ENCODE measurements around the gene GATA2.

Gene GATA2

DNA sequence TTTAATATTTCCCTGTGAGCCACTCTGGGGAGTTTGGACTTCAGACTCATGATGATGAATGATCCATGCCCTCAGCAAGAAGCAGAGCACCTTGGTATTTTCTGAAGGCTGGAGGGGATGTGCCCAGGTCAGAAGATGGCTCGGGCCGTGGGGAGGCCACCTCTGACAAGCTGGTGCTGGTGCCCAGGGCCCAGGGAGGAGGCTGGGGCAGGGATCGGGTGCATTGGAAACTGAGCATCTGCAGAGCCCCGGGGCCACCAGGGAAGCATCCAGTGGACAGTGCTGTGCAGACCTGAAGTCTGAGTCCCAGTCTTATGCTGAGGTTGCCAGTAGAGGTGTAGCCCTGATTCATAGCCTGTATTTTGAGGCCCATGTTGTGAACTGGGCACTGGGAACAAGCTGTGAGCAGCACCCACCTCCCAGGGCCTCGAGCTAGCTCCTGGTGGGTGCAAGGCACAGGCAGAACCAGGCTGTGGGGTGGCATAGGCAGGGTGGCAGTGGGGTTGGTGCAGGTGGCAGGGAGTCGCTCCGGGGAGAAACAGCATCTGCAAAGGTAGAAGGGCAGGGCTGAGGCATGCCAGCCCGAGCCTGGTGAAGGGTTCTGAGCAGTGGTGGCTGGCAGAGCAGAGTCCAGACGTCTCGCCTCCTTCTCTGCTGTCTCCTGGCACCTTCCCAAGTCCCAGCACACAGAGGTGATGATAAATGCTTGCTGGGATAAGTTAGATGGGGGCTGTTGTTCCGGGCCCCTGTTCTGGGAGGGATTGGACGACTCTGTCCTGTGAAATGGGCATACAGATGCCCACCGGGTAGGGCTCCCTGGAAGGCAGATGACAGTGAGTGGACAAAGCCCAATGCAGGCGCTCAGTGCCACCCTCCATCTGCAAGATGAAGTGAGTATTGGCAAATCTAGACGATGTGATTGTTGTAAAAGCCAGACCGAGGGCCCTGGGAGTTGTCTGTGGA is 36.9 kb downstream of the GATA2 start:
- H3K27ac ChIP-seq = no peak overlapping the region
- DNase-seq (ENCODE audit: low spot score) = no peak
- H3K4me3 ChIP-seq = no peak overlapping the region
- no peak for TF ChIP-seq CTCF (IDR thresholded peaks at IDR 0.05)

GRCh38 chr3:128455116-128455515 is 37.9 kb downstream of the GATA2 start:
- no peak for TF ChIP-seq CTCF (IDR thresholded peaks at IDR 0.05)
- Histone ChIP-seq H3K27ac (no peak overlapping the region), H3K4me3 (no peak overlapping the region)
- no peak for DNase-seq (ENCODE audit: low spot score)

DNA sequence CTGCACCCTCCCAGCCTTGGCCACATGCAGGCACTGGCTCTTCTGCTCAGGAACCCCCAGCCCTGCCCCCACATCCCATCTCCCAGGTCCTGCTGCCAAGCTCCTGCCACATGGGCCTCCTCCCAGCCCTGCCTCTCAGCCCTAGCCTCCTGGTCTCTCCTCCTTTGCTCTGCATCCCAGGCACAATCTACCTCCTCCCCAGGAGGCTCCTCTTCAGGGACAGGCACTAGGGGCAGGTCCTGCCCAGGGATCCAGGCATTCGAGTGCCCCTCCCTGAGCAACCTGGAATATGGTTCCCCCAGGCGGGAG is 38.7 kb downstream of the GATA2 start:
- no peak for DNase-seq (ENCODE audit: low spot score)
- no peak overlapping the region for H3K4me3 ChIP-seq
- no peak for TF ChIP-seq CTCF (IDR thresholded peaks at IDR 0.05)
- no peak overlapping the region for H3K27ac ChIP-seq

DNA sequence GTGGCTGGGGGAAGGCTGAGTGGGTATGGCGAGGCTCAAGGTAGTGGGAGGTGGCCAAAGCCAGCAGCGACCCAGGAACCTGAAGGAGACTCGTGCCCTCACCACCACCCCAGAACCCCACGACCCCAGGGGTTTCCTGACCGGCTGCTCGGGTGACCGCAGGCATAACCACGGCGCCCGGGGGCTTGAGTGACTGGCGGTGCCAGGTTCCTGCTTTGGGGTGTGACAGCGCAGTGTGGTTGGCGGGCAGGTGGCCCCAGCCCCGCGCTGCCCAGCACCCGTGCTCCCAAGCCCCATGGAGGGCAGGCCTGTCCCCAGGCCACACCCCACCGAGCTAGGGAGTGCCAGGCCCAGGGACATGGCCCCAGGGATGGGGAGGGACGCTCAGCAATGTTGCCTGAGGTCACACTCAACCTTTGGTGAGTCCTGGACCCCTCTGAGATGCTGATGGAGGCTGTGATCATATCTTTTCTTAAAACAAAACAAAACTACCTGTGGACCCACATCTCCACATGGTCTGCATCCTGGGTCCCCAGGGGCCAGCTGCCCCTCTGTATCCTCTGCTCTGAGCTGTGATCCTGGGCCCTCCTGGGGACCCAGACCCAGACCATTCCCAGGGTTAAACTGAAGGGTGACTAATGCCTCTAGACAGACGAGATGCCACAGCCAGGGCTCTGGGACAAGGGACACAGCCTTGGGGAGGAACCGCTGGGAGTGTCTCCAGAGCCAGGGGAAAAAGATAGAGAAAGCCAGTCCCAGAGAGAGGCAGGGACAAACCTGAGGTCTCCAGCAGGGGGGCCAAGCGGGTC is 39.3 kb downstream of the GATA2 start:
- no peak for DNase-seq (ENCODE audit: low spot score)
- Histone ChIP-seq H3K4me3 (no peak overlapping the region), H3K27ac (no peak overlapping the region)
- no peak for TF ChIP-seq CTCF (IDR thresholded peaks at IDR 0.05)

DNA sequence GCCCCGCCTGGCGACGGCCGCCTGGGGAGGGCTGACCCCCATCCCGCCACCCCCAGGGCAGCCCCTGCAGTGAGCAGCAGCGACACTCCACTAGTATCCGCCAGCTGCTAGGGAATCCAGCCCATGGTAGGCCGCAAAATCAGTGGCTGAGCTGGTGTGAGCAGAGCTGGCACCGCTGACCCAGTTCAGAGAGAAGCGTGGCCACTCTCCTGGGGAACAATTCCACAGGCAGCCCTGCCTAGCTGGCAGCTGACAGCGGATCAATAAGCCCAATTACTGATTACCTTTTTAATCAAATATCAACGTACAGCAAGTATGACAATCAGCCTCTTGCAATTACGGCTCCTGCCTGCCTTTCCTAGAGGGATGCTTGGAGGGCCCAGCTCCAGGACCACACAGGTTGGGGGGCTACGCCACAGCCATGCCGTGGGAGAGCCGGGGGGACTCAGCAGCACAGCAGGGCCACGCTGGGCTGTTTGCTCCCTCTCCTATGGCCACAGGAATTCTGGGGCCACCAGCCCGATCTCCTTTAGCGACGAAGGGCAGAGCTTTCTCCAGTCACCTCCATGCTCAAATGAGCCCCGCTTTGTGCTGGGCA is 40.2 kb downstream of the GATA2 start:
- no peak overlapping the region for H3K27ac ChIP-seq
- TF ChIP-seq CTCF (IDR thresholded peaks at IDR 0.05) = no peak
- no peak for DNase-seq (ENCODE audit: low spot score)
- no peak overlapping the region for H3K4me3 ChIP-seq

DNA sequence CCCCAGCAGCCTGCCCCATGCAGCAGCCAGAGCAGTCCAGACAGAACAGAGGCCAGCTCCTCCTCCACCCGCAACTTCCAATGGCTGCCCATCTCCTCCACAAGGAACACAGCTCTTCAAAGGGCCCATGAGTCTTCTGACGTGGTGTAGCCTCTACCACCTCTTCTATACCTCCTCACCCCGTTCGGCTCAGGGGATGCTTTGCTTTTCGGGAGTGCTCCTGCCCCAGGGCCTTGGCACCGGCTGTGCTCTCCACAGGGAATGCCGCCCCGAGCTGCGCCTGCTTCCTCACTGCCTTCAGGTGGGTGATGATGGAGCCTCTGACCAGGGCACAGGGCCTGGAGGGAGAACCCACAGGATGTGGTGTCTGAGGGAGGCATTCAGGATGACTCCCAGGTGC is 40.9 kb downstream of the GATA2 start:
- DNase-seq (ENCODE audit: low spot score) = no peak
- Histone ChIP-seq H3K27ac (no peak overlapping the region), H3K4me3 (no peak overlapping the region)
- no peak for TF ChIP-seq CTCF (IDR thresholded peaks at IDR 0.05)

Data from coronary artery (tissue), 2 donors.